Ovary (tissue), 3 donors: Measurements from ENCODE around the gene GRIK1.

Experiments used
- CTCF ChIP-seq, 3 donors: fragments of 450-650 bp in 2 of 3; fragments of 200-600 bp in 1 of 3; IDR thresholded peaks; one replicate each; pipeline versions ENCODE4 v1.5.1 to v1.8.0; 2016 to 2022; ENCODE audit warnings: antibody characterized with exemption in 3 of 3, mild to moderate bottlenecking in 1 of 3
- EP300 ChIP-seq: sonication (generic); formaldehyde crosslinking; IDR thresholded peaks from one replicate; pipeline ENCODE4 v1.6.1; 2017; ENCODE audit warnings: antibody characterized with exemption
- POLR2A ChIP-seq: fragments of 450-650 bp; IDR thresholded peaks from one replicate; pipeline ENCODE4 v1.6.1; 2017; ENCODE audit warnings: antibody characterized with exemption, mild to moderate bottlenecking, moderate library complexity
- donor health status: DM: no; HTN: no; CAD: no.

GRCh38 chr21:29578306-29578705 lies 361.5 kb downstream of the GRIK1 start:
- TF ChIP-seq CTCF (IDR thresholded peaks at IDR 0.05) (no peak), POLR2A (no peak), EP300 (no peak)
